Liver (tissue), 9 donors: Measurements from ENCODE around the gene ELMO2. TPM values are rescaled to one million over a fixed set of nuclear protein-coding genes. Genes with fewer than 3 reads are reported as not detected.
A peak's percentile ranks its signal among the peaks of the same experiment; 100 is the strongest.

ENCODE experiments used
- DNase-seq: peaks from one replicate; pipeline ENCODE4 v3.0.0-alpha.2; 2017; ENCODE audit warnings: low spot score
- H3K27ac ChIP-seq, 2 donors: one replicate each; pipeline ENCODE4 v1.7.0; 2013; ENCODE audit warnings: inconsistent platforms in 2 of 2, low read length in 2 of 2, control low read depth in 1 of 2, low read depth in 1 of 2, mild to moderate bottlenecking in 1 of 2
- H3K27me3 ChIP-seq, 4 donors: one replicate each; pipeline versions ENCODE4 v1.6.1 to v1.7.0; 2013; ENCODE audit warnings: low read length in 3 of 4, inconsistent platforms in 1 of 4, mild to moderate bottlenecking in 1 of 4, moderate library complexity in 1 of 4; ENCODE audit not compliant: control insufficient read depth in 4 of 4, insufficient read depth in 4 of 4
- H3K36me3 ChIP-seq, 4 donors: one replicate each; pipeline versions ENCODE4 v1.6.1 to v1.7.0; 2013; ENCODE audit warnings: low read length in 3 of 4, mild to moderate bottlenecking in 3 of 4, low read depth in 1 of 4, moderate library complexity in 1 of 4; ENCODE audit not compliant: control insufficient read depth in 4 of 4, insufficient read depth in 3 of 4
- H3K4me1 ChIP-seq, 4 donors: one replicate each; pipeline versions ENCODE4 v1.6.1 to v1.7.0; 2013; ENCODE audit warnings: low read length in 3 of 4, mild to moderate bottlenecking in 3 of 4, moderate library complexity in 1 of 4; ENCODE audit not compliant: control insufficient read depth in 4 of 4, insufficient read depth in 4 of 4
- H3K4me3 ChIP-seq, 3 donors: one replicate each; pipeline versions ENCODE4 v1.6.1 to v1.7.0; 2013; ENCODE audit warnings: low read length in 3 of 3, control low read depth in 1 of 3, low read depth in 1 of 3, mild to moderate bottlenecking in 1 of 3
- H3K9ac ChIP-seq, 2 donors: one replicate each; pipeline ENCODE4 v1.7.0; 2013; ENCODE audit warnings: low read length in 2 of 2, mild to moderate bottlenecking in 2 of 2, moderate library complexity in 2 of 2, control low read depth in 1 of 2, low read depth in 1 of 2
- H3K9me3 ChIP-seq, 4 donors: one replicate each; pipeline versions ENCODE4 v1.6.1 to v1.7.0; 2013; ENCODE audit warnings: low read length in 3 of 4; ENCODE audit not compliant: control insufficient read depth in 4 of 4
- ATF3 ChIP-seq: IDR thresholded peaks from 2 replicates; pipeline ENCODE4 v1.6.1; 2016; ENCODE audit warnings: antibody characterized with exemption
- CTCF ChIP-seq: fragments of 150-350 bp; IDR thresholded peaks from 2 replicates; pipeline ENCODE4 v1.5.1; 2017; ENCODE audit warnings: improper control_type of control experiment, low read depth, low read length; ENCODE audit not compliant: missing input control
- EGR1 ChIP-seq, 2 donors: IDR thresholded peaks; 2 replicates each; pipeline ENCODE4 v1.6.1; 2016 to 2018; ENCODE audit warnings: antibody characterized with exemption in 2 of 2, low read depth in 2 of 2
- FOXA1 ChIP-seq: IDR thresholded peaks from 2 replicates; pipeline ENCODE4 v1.6.1; 2016; ENCODE audit warnings: antibody characterized with exemption
- FOXA2 ChIP-seq: IDR thresholded peaks from 2 replicates; pipeline ENCODE4 v1.6.1; 2016; ENCODE audit warnings: antibody characterized with exemption
- HNF4A ChIP-seq, 2 donors: conservative IDR thresholded peaks; 2 replicates each; pipeline ENCODE4 v1.6.1; 2016; ENCODE audit warnings: antibody characterized with exemption in 2 of 2, mild to moderate bottlenecking in 2 of 2
- HNF4G ChIP-seq: IDR thresholded peaks from 2 replicates; pipeline ENCODE4 v1.6.1; 2016; ENCODE audit warnings: antibody characterized with exemption
- JUND ChIP-seq, 2 donors: IDR thresholded peaks; 2 replicates each; pipeline ENCODE4 v1.6.1; 2016; ENCODE audit warnings: antibody characterized with exemption in 2 of 2
- MAX ChIP-seq: IDR thresholded peaks from 2 replicates; pipeline ENCODE4 v1.6.1; 2016; ENCODE audit warnings: antibody characterized with exemption
- NR2F2 ChIP-seq: IDR thresholded peaks from 2 replicates; pipeline ENCODE4 v1.6.1; 2016; ENCODE audit warnings: antibody characterized with exemption
- RAD21 ChIP-seq, 2 donors: IDR thresholded peaks; 2 replicates each; pipeline ENCODE4 v1.6.1; 2016; ENCODE audit warnings: antibody characterized with exemption in 2 of 2, mild to moderate bottlenecking in 2 of 2
- RXRA ChIP-seq, 2 donors: IDR thresholded peaks; 2 replicates each; pipeline ENCODE4 v1.6.1; 2017 to 2018; ENCODE audit warnings: antibody characterized with exemption in 2 of 2, mild to moderate bottlenecking in 1 of 2
- TAF1 ChIP-seq: conservative IDR thresholded peaks from 2 replicates; pipeline ENCODE4 v1.6.1; 2016; ENCODE audit warnings: antibody characterized with exemption, mild to moderate bottlenecking
- YY1 ChIP-seq: IDR thresholded peaks from 2 replicates; pipeline ENCODE4 v1.6.1; 2016; ENCODE audit warnings: antibody characterized with exemption, mild to moderate bottlenecking
- ZBTB33 ChIP-seq: IDR thresholded peaks from 2 replicates; pipeline ENCODE4 v1.6.1; 2016; ENCODE audit warnings: antibody characterized with exemption
- WGBS: extraction: QIAGEN DNeasy Blood & Tissue Kit; methylation state at CpG from one replicate; pipeline ENCODE4 v1.1.7; 2013; 5-methylcytosine and 5-hydroxymethylcytosine counted together
- polyA plus RNA-seq, 2 donors: library from polyadenylated mRNA; stranded (reverse) in 1 of 2; unstranded in 1 of 2; fragments of 200-250 nt in 1 of 2; fragments of >200 nt in 1 of 2; fragmentation: Nextera tagmentation in 1 of 2; extraction: Ambion mirVana in 1 of 2; gene quantifications; one replicate each; pipeline versions ENCODE4 v1.2.1 to v1.2.3, GENCODE V29; 2013 to 2015
- total RNA-seq, 2 donors: library from RNA; depleted of rRNA; stranded (reverse); fragments of >200 nt; gene quantifications; one replicate each; pipeline ENCODE4 v1.2.3, GENCODE V29; 2014
- donor health status: healthy.
- donor health status: healthy.
- donor health status: healthy.
- donor health status: healthy.
- donor health status: healthy.

ELMO2 gene
- total and polyA plus RNA-seq, 4 donors, result 7.9 to 16.0 (median 13.9) TPM

- no peak overlapping the region for H3K27ac ChIP-seq
- no peaks in the 10 kb centered on the region for H3K36me3 ChIP-seq
- DNase-seq, result no peak
- no peaks in the 10 kb centered on the region for H3K4me1 ChIP-seq
- H3K9ac ChIP-seq, result no peak overlapping the region
- peaks cover 0 to 2% (median under 1%) of the 10 kb centered on the region in 4 donors for H3K27me3 ChIP-seq
- no peaks in the 10 kb centered on the region for H3K9me3 ChIP-seq
- TF ChIP-seq NR2F2, result no peak
- peak; percentile 43 for TF ChIP-seq CTCF
- TF ChIP-seq RAD21 (IDR thresholded peaks at IDR 0.05), result peak; percentile 63 to 70
- 62% methylated on average over 4 of the region's 4 CpGs for WGBS
- H3K4me3 ChIP-seq, result no peak overlapping the region
These were observed 31.8 kb upstream of the ELMO2 start for GRCh38 chr20:46438156-46438750.

- TF ChIP-seq FOXA2 (no peak), CTCF (no peak), TAF1 (no peak), ATF3 (no peak), JUND (IDR thresholded peaks at IDR 0.05) (no peak), NR2F2 (no peak), MAX (no peak), HNF4G (no peak), FOXA1 (no peak)
- H3K27me3 ChIP-seq, result peaks cover 0 to 14% (median 3%) of the 10 kb centered on the region in 4 donors
- no peak overlapping the region for H3K9ac ChIP-seq
- H3K4me3 ChIP-seq, result no peak overlapping the region
- DNase-seq, result no peak
- H3K4me1 ChIP-seq, result no peaks in the 10 kb centered on the region
- WGBS, result 91% methylated on average over 6 of the region's 6 CpGs
- H3K36me3 ChIP-seq, result no peaks in the 10 kb centered on the region
- H3K27ac ChIP-seq, result no peak overlapping the region
- no peaks in the 10 kb centered on the region for H3K9me3 ChIP-seq
These were observed 28.7 kb upstream of the ELMO2 start for GRCh38 chr20:46435146-46435545.

GRCh38 chr20:46434597-46434996 lies 28.2 kb upstream of the ELMO2 start:
- Histone ChIP-seq H3K4me3 (no peak overlapping the region), H3K4me1 (no peaks in the 10 kb centered on the region), H3K9me3 (no peaks in the 10 kb centered on the region), H3K27me3 (peaks cover 0 to 14% (median 2%) of the 10 kb centered on the region in 4 donors), H3K36me3 (no peaks in the 10 kb centered on the region), H3K9ac (no peak overlapping the region), H3K27ac (no peak overlapping the region)
- no peak for TF ChIP-seq EGR1 (IDR thresholded peaks at IDR 0.05; ENCODE audit: low read depth in 2 of 2)
- TF ChIP-seq CTCF, result no peak
- TF ChIP-seq JUND (IDR thresholded peaks at IDR 0.05), result no peak
- no peak for TF ChIP-seq ATF3
- no peak for TF ChIP-seq NR2F2
- no peak for TF ChIP-seq YY1
- TF ChIP-seq RAD21 (IDR thresholded peaks at IDR 0.05), result no peak
- no peak for TF ChIP-seq RXRA (IDR thresholded peaks at IDR 0.05)
- no peak for TF ChIP-seq MAX
- TF ChIP-seq FOXA1, result no peak
- TF ChIP-seq HNF4A (conservative IDR thresholded peaks at IDR 0.05), result no peak
- TF ChIP-seq ZBTB33, result no peak
- no peak for DNase-seq
